Panc1 (cell line): ENCODE data around the gene SMARCAD1.

Experiments
- POLR2AphosphoS5 ChIP-seq: IDR thresholded peaks from 2 replicates; pipeline ENCODE4 v1.6.1; 2012; ENCODE audit warnings: mild to moderate bottlenecking, low read depth, low read length, moderate library complexity
- TF ChIP-seq, protein P1 (sequence below): fragments of 450-650 bp; IDR thresholded peaks from 2 replicates; pipeline ENCODE4 v1.5.1; 2017; ENCODE audit warnings: mild to moderate bottlenecking
- TF ChIP-seq, protein P2 (sequence below), 2 experiments: IDR thresholded peaks; 2 replicates each; pipeline ENCODE4 v1.6.1; 2011 to 2012; ENCODE audit warnings: low read depth in 2 of 2, control low read depth in 1 of 2, low read length in 1 of 2, mild to moderate bottlenecking in 1 of 2, moderate library complexity in 1 of 2; ENCODE audit not compliant: insufficient read depth in 1 of 2

DNA sequence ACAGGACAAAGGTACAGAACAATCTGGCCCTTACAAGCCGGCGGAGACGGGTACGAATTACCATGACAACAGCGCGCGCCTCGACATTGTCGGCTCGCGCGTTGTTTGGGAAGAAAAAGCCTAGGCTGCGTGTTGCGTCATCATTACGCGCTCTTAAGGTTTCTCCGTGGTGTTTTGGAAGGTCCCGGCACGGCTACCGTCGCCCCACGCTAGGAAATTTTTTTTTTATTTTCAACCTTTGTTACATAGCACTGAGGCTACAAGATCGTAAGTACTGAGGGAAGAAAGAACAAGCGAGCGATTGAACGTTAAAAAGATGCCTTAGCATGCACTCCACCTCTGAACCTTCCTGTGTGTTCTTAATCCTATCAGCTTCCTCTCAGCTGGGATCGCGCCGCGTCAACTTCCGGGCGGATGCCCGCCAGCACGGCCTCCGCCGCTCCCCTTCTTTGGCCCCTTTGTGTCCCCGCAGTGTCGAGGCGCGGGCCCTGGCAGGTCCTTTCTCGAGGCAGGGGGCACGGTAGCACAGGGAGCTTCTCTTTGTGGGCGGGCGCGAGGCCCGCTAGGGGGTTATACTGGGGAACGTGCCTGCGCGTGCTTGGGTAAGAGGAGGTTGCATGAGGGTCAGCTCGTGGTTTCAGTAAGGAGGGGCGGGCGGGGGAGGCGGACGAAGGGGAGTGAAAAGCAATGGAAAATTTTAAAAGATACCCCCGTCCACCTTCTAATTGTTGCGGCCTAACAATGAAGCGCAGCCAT lies at the start of gene SMARCAD1:
- TF ChIP-seq, protein P1, sequence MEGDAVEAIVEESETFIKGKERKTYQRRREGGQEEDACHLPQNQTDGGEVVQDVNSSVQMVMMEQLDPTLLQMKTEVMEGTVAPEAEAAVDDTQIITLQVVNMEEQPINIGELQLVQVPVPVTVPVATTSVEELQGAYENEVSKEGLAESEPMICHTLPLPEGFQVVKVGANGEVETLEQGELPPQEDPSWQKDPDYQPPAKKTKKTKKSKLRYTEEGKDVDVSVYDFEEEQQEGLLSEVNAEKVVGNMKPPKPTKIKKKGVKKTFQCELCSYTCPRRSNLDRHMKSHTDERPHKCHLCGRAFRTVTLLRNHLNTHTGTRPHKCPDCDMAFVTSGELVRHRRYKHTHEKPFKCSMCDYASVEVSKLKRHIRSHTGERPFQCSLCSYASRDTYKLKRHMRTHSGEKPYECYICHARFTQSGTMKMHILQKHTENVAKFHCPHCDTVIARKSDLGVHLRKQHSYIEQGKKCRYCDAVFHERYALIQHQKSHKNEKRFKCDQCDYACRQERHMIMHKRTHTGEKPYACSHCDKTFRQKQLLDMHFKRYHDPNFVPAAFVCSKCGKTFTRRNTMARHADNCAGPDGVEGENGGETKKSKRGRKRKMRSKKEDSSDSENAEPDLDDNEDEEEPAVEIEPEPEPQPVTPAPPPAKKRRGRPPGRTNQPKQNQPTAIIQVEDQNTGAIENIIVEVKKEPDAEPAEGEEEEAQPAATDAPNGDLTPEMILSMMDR = no peak
- TF ChIP-seq, protein P2, sequence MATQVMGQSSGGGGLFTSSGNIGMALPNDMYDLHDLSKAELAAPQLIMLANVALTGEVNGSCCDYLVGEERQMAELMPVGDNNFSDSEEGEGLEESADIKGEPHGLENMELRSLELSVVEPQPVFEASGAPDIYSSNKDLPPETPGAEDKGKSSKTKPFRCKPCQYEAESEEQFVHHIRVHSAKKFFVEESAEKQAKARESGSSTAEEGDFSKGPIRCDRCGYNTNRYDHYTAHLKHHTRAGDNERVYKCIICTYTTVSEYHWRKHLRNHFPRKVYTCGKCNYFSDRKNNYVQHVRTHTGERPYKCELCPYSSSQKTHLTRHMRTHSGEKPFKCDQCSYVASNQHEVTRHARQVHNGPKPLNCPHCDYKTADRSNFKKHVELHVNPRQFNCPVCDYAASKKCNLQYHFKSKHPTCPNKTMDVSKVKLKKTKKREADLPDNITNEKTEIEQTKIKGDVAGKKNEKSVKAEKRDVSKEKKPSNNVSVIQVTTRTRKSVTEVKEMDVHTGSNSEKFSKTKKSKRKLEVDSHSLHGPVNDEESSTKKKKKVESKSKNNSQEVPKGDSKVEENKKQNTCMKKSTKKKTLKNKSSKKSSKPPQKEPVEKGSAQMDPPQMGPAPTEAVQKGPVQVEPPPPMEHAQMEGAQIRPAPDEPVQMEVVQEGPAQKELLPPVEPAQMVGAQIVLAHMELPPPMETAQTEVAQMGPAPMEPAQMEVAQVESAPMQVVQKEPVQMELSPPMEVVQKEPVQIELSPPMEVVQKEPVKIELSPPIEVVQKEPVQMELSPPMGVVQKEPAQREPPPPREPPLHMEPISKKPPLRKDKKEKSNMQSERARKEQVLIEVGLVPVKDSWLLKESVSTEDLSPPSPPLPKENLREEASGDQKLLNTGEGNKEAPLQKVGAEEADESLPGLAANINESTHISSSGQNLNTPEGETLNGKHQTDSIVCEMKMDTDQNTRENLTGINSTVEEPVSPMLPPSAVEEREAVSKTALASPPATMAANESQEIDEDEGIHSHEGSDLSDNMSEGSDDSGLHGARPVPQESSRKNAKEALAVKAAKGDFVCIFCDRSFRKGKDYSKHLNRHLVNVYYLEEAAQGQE (IDR thresholded peaks at IDR 0.05; ENCODE audit: insufficient read depth in 1 of 2, low read depth in 2 of 2, low read length in 1 of 2) = no peak
- TF ChIP-seq POLR2AphosphoS5 = peak; percentile 32; the same call in 1 of the 2 replicates
